B cell (primary cell): ENCODE data around the gene TRIM27. TPM values are rescaled to one million over a fixed set of nuclear protein-coding genes. Genes with fewer than 3 reads are reported as not detected.
A peak's percentile ranks its signal among the peaks of the same experiment; 100 is the strongest.

ENCODE experiments used
- ATAC-seq: fragments of 200-7000 bp; cut with Tn5 transposase; one replicate; pipeline ENCODE4 v1.10.0; 2021; ENCODE audit warnings: low read depth, mild to moderate bottlenecking, moderate number of reproducible peaks, moderate library complexity
- CTCF ChIA-PET: fragments of 350-600 bp; sonication (Branson Sonifier 250); formaldehyde crosslinking; loops from one replicate; lab custom pipeline; 2021; ENCODE audit warnings: antibody characterized with exemption, inconsistent platforms; lab: Charles Lee
- POLR2A ChIA-PET: fragments of 350-600 bp; sonication (Branson Sonifier 250); formaldehyde crosslinking; loops from one replicate; lab custom pipeline; 2021; ENCODE audit warnings: antibody characterized with exemption; lab: Charles Lee
- DNase-seq: peaks from one replicate; pipeline ENCODE4 v3.0.0; 2013
- H2AFZ ChIP-seq: 2 replicates; pipeline ENCODE4 v1.6.1; 2012; ENCODE audit warnings: mild to moderate bottlenecking, low read depth, low read length; ENCODE audit not compliant: insufficient read depth, poor library complexity, severe bottlenecking
- H3K27ac ChIP-seq, 2 donors: 1 replicate in 1 of 2; 2 replicates in 1 of 2; pipeline ENCODE4 v1.5.1; 2012 to 2013; ENCODE audit warnings: low read length in 2 of 2, mild to moderate bottlenecking in 2 of 2, moderate library complexity in 1 of 2
- H3K27me3 ChIP-seq, 4 experiments: fragments of 200-600 bp in 1 of 4; sonication (generic) in 1 of 4; replicated peaks in 1 of 4; 1 replicate in 2 of 4; 2 replicates in 2 of 4; pipeline versions ENCODE4 v1.6.1 to v1.7.0; 2013 to 2016; ENCODE audit warnings: low read length in 3 of 4, mild to moderate bottlenecking in 2 of 4, mixed read lengths in 1 of 4, moderate library complexity in 1 of 4; ENCODE audit not compliant: insufficient read depth in 4 of 4, control insufficient read depth in 3 of 4; ENCODE audit errors: control extremely low read depth in 1 of 4
- H3K36me3 ChIP-seq, 2 experiments: replicated peaks in 1 of 2; 1 replicate in 1 of 2; 2 replicates in 1 of 2; pipeline versions ENCODE4 v1.6.1 to v1.7.1; 2013; ENCODE audit warnings: low read length in 1 of 2; ENCODE audit not compliant: insufficient read depth in 2 of 2, control insufficient read depth in 1 of 2; ENCODE audit errors: control extremely low read depth in 1 of 2, extremely low read depth in 1 of 2
- H3K4me1 ChIP-seq, 2 donors: fragments of 200-600 bp in 1 of 2; sonication (generic) in 1 of 2; 1 replicate in 1 of 2; 2 replicates in 1 of 2; pipeline versions ENCODE4 v1.5.1 to v1.6.1; 2013 to 2017; ENCODE audit warnings: low read length in 2 of 2; ENCODE audit not compliant: control insufficient read depth in 2 of 2, insufficient read depth in 2 of 2
- H3K4me2 ChIP-seq: replicated peaks from 2 replicates; pipeline ENCODE3; 2012; ENCODE audit warnings: mild to moderate bottlenecking, low read depth, low read length; ENCODE audit not compliant: poor library complexity, severe bottlenecking
- H3K4me3 ChIP-seq, 5 experiments: fragments of 200-600 bp in 1 of 5; sonication (generic) in 1 of 5; 1 replicate in 3 of 5; 2 replicates in 2 of 5; pipeline versions ENCODE4 v1.5.1 to v1.7.0; 2011 to 2016; ENCODE audit warnings: low read length in 4 of 5, mild to moderate bottlenecking in 4 of 5, low read depth in 2 of 5, control low read depth in 1 of 5, moderate library complexity in 1 of 5; ENCODE audit not compliant: insufficient read depth in 1 of 5; ENCODE audit errors: control extremely low read depth in 1 of 5, extremely low read depth in 1 of 5
- H3K79me2 ChIP-seq: fragments of 200-600 bp; sonication (generic); one replicate; pipeline ENCODE4 v1.6.0; 2016; ENCODE audit warnings: low read length; ENCODE audit not compliant: control insufficient read depth, insufficient read depth
- H3K9ac ChIP-seq: fragments of 200-600 bp; sonication (generic); 2 replicates; pipeline ENCODE4 v1.6.1; 2017; ENCODE audit warnings: mild to moderate bottlenecking, low read length, moderate library complexity
- H3K9me3 ChIP-seq, 3 donors: one replicate each; pipeline versions ENCODE4 v1.6.1 to v1.7.1; 2013; ENCODE audit warnings: low read length in 2 of 3; ENCODE audit not compliant: control insufficient read depth in 2 of 3, insufficient read depth in 1 of 3; ENCODE audit errors: control extremely low read depth in 1 of 3
- H4K20me1 ChIP-seq: 2 replicates; pipeline ENCODE4 v1.6.0; 2012; ENCODE audit warnings: mild to moderate bottlenecking, low read length; ENCODE audit not compliant: insufficient read depth, control insufficient read depth, poor library complexity, severe bottlenecking
- H3K27ac Mint-ChIP-seq: one replicate; pipeline ENCODE4 v1.8.0; 2021; ENCODE audit warnings: mixed read lengths
- H3K27me3 Mint-ChIP-seq: one replicate; pipeline ENCODE4 v1.8.0; 2021; ENCODE audit warnings: mixed read lengths
- H3K4me1 Mint-ChIP-seq: one replicate; pipeline ENCODE4 v1.8.0; 2021; ENCODE audit warnings: mixed read lengths
- H3K4me3 Mint-ChIP-seq: one replicate; pipeline ENCODE4 v1.8.0; 2021; ENCODE audit warnings: mixed read lengths
- H3K9me3 Mint-ChIP-seq: one replicate; pipeline ENCODE4 v1.8.0; 2022; ENCODE audit warnings: mixed read lengths; ENCODE audit not compliant: insufficient read depth
- CTCF ChIP-seq: fragments of 200-600 bp; IDR thresholded peaks from one replicate; pipeline ENCODE4 v1.8.0; 2022; ENCODE audit warnings: antibody characterized with exemption, mild to moderate bottlenecking
- EZH2 ChIP-seq: IDR thresholded peaks from 2 replicates; pipeline ENCODE4 v1.6.1; 2012; ENCODE audit warnings: borderline replicate concordance, low read depth, mild to moderate bottlenecking, moderate library complexity, low read length; ENCODE audit not compliant: insufficient read depth, poor library complexity, severe bottlenecking
- WGBS: methylation state at CpG from one replicate; pipeline ENCODE4 v1.1.5; 2013; ENCODE audit warnings: missing lambda C conversion rate; ENCODE audit not compliant: insufficient coverage; 5-methylcytosine and 5-hydroxymethylcytosine counted together
- intact Hi-C: fragments of 100-400 bp; cut with micrococcal nuclease; formaldehyde crosslinking; loops from one replicate; pipeline ENCODE4 v1.10.0; 2022
- polyA plus RNA-seq: library from polyadenylated mRNA; depleted of rRNA; stranded (reverse); fragments of >200 nt; gene quantifications from 2 replicates; pipeline ENCODE4 v1.2.3, GENCODE V29; 2012
- total RNA-seq, 2 donors: library from RNA; stranded (reverse); fragments of 120-200 nt in 1 of 2; gene quantifications; 1 replicate in 1 of 2; 2 replicates in 1 of 2; pipeline versions ENCODE4 v1.2.3 to v1.2.4, GENCODE V29; 2013 to 2022

The TRIM27 gene
- total and polyA plus RNA-seq, 2 donors (not counting 1 experiment from before 2014, with no cell fraction given): 48.3 to 70.0 TPM

- Histone ChIP-seq H3K4me1 (peaks cover 29 to 39% of the 10 kb centered on the region in 2 donors), H3K4me2 (peak overlapping the region; percentile 74), H3K9me3 (peaks cover 0 to 4% (median 0%) of the 10 kb centered on the region in 3 donors), H3K9ac (peak overlapping the region; percentile 90), H3K27ac (peak overlapping the region; percentile 46 to 69), H3K79me2 (no peaks in the 10 kb centered on the region), H3K4me3 (peak overlapping the region; percentile 55 to 99 (median 83)), H4K20me1 (no peaks in the 10 kb centered on the region), H2AFZ (peak overlapping the region; percentile 77), H3K36me3 (no peaks in the 10 kb centered on the region), H3K27me3 (peaks cover 0 to 4% (median 0%) of the 10 kb centered on the region in 4 experiments)
- 2% methylated on average over 9 of the region's 17 CpGs for WGBS
- peak; percentile 29 for ATAC-seq
- no peak for DNase-seq
- peak overlapping the region; percentile 92 for H3K27ac Mint-ChIP-seq
- POLR2A ChIA-PET: interaction anchor here (1.1 to 2.1 kb wide), 2 partner anchors 17 to 42 kb away, joined by 3 to 14 read pairs; partner anchors contain the start of gene TRIM27
- intact Hi-C loops: loop anchor here (2.0 to 5.0 kb wide), 5 partner anchors 74 to 1783 kb away; no protein-coding TSS in a partner anchor
- CTCF ChIA-PET: interaction anchor here (1.2 to 4.3 kb wide), 5 partner anchors 18 to 103 kb away, joined by 3 to 19 read pairs (median 5); no protein-coding TSS in a partner anchor
- no peak for TF ChIP-seq EZH2
- H3K4me1 Mint-ChIP-seq: peaks cover 41% of the 10 kb centered on the region
- peak overlapping the region; percentile 95 for H3K4me3 Mint-ChIP-seq
- H3K9me3 Mint-ChIP-seq: peaks cover 4% of the 10 kb centered on the region
- no peaks in the 10 kb centered on the region for H3K27me3 Mint-ChIP-seq
Observed at GRCh38 chr6:28940294-28940857, 16.6 kb upstream of the TRIM27 start.

GRCh38 chr6:28933069-28933468, 9.3 kb upstream of the TRIM27 start:
- ChIA-PET POLR2A (interaction anchor here (1.1 kb wide), 1 partner anchor 10 kb away, joined by 3 read pairs; no protein-coding TSS in a partner anchor), CTCF (interaction anchor here (0.7 to 1.2 kb wide), 2 partner anchors 9 to 48 kb away, joined by 3 read pairs; partner anchors contain the start of gene TRIM27)
- 93% methylated on average over 7 of the region's 7 CpGs for WGBS
- Histone ChIP-seq H4K20me1 (no peaks in the 10 kb centered on the region), H3K4me1 (peaks cover 0 to 1% of the 10 kb centered on the region in 2 donors), H3K9ac (no peak overlapping the region), H2AFZ (no peak overlapping the region), H3K4me2 (no peak overlapping the region), H3K4me3 (no peak overlapping the region), H3K27me3 (peaks cover 0 to 3% (median 1%) of the 10 kb centered on the region in 4 experiments), H3K9me3 (no peaks in the 10 kb centered on the region), H3K79me2 (no peaks in the 10 kb centered on the region), H3K36me3 (no peaks in the 10 kb centered on the region), H3K27ac (no peak overlapping the region)
- Mint-ChIP-seq H3K27me3 (peaks cover 16% of the 10 kb centered on the region), H3K27ac (no peak overlapping the region), H3K9me3 (no peaks in the 10 kb centered on the region), H3K4me3 (no peak overlapping the region), H3K4me1 (no peaks in the 10 kb centered on the region)
- intact Hi-C loops: no loop called here
- TF ChIP-seq EZH2: no peak
- no peak for TF ChIP-seq CTCF
- no peak for ATAC-seq
- no peak for DNase-seq
